Tibial nerve (tissue), 4 donors: ENCODE measurements around the gene RNF145.
"Not testable (repeated sequence)": the region's sequence is repeated elsewhere in the genome, so short reads cannot be mapped to it uniquely, and the experiment has no call there.

Experiments used
- EP300 ChIP-seq, 2 donors: sonication (generic); formaldehyde crosslinking; IDR thresholded peaks; one replicate each; pipeline ENCODE4 v1.6.1; 2017; ENCODE audit warnings: antibody characterized with exemption in 2 of 2, mild to moderate bottlenecking in 1 of 2
- POLR2A ChIP-seq, 2 donors: fragments of 450-650 bp; IDR thresholded peaks; one replicate each; pipeline ENCODE4 v1.6.1; 2017; ENCODE audit warnings: antibody characterized with exemption in 2 of 2, mild to moderate bottlenecking in 2 of 2, moderate library complexity in 2 of 2
- TF ChIP-seq, protein P1 (sequence below), 5 experiments: fragments of 200-600 bp in 3 of 5; fragments of 450-650 bp in 2 of 5; sonication (generic) in 3 of 5; IDR thresholded peaks; one replicate each; pipeline ENCODE4 v1.5.1; 2016 to 2019; ENCODE audit warnings: antibody characterized with exemption in 5 of 5, mild to moderate bottlenecking in 3 of 5, moderate library complexity in 2 of 5

DNA sequence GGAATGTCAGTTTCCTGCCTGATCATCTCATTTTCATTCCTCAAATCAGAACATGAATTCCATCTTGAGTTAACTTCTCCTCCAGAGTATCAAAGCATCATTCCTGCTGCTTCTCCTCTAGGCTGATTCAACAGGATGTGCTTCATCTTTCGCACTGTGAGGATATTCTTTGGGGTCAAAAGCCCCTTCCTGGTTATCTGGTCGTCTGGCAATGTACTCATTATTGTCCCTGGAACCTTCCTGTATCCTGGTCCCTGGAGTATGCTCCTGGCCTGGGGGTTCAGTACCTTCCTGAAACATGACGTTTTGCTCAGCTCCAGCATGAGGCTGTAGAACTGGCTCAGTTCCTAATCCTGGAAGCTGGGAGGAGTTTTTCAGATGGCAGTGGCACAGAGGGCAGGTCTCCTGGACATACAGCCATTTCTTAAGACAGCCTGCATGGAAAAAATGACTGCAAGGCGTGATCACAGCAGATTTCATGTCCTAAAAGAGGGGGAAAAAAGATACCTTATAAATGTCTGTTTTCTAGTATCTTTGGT lies 50.7 kb downstream of the RNF145 start:
- TF ChIP-seq, protein P1, sequence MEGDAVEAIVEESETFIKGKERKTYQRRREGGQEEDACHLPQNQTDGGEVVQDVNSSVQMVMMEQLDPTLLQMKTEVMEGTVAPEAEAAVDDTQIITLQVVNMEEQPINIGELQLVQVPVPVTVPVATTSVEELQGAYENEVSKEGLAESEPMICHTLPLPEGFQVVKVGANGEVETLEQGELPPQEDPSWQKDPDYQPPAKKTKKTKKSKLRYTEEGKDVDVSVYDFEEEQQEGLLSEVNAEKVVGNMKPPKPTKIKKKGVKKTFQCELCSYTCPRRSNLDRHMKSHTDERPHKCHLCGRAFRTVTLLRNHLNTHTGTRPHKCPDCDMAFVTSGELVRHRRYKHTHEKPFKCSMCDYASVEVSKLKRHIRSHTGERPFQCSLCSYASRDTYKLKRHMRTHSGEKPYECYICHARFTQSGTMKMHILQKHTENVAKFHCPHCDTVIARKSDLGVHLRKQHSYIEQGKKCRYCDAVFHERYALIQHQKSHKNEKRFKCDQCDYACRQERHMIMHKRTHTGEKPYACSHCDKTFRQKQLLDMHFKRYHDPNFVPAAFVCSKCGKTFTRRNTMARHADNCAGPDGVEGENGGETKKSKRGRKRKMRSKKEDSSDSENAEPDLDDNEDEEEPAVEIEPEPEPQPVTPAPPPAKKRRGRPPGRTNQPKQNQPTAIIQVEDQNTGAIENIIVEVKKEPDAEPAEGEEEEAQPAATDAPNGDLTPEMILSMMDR (IDR thresholded peaks at IDR 0.05): not testable (repeated sequence)
- TF ChIP-seq POLR2A, EP300 (IDR thresholded peaks at IDR 0.05): not testable (repeated sequence)
